Parathyroid adenoma (tissue), 2 donors: Measurements from ENCODE around the gene TAGLN.

ENCODE experiments used
- H2AFZ ChIP-seq: fragments of 300-600 bp; sonication (generic); one replicate; pipeline ENCODE4 v1.7.0; 2017; ENCODE audit warnings: antibody characterized with exemption, mild to moderate bottlenecking
- H3K27ac ChIP-seq: fragments of 300-600 bp; sonication (generic); one replicate; pipeline ENCODE4 v1.7.0; 2017
- H3K27me3 ChIP-seq: fragments of 300-600 bp; sonication (generic); one replicate; pipeline ENCODE4 v1.7.0; 2017; ENCODE audit warnings: low read length; ENCODE audit not compliant: control insufficient read depth, insufficient read depth
- H3K36me3 ChIP-seq: fragments of 300-600 bp; sonication (generic); one replicate; pipeline ENCODE4 v1.7.0; 2017; ENCODE audit warnings: low read length; ENCODE audit not compliant: control insufficient read depth, insufficient read depth
- H3K4me1 ChIP-seq: fragments of 300-600 bp; sonication (generic); one replicate; pipeline ENCODE4 v1.7.0; 2017; ENCODE audit warnings: control low read depth
- H3K4me2 ChIP-seq: fragments of 300-600 bp; sonication (generic); one replicate; pipeline ENCODE4 v1.7.0; 2017; ENCODE audit warnings: low read length
- H3K4me3 ChIP-seq: fragments of 300-600 bp; sonication (generic); one replicate; pipeline ENCODE4 v1.7.0; 2017; ENCODE audit warnings: low read depth, low read length
- H3K79me2 ChIP-seq: fragments of 300-600 bp; sonication (generic); one replicate; pipeline ENCODE4 v1.7.0; 2017; ENCODE audit warnings: control low read depth
- H3K9ac ChIP-seq: fragments of 300-600 bp; sonication (generic); one replicate; pipeline ENCODE4 v1.7.0; 2017; ENCODE audit warnings: mild to moderate bottlenecking
- H3K9me3 ChIP-seq: fragments of 300-600 bp; sonication (generic); one replicate; pipeline ENCODE4 v1.7.0; 2017; ENCODE audit warnings: low read length; ENCODE audit not compliant: control insufficient read depth
- TF ChIP-seq, protein P1 (sequence below): fragments of 300-600 bp; sonication (generic); IDR thresholded peaks from one replicate; pipeline ENCODE4 v1.7.0; 2017; ENCODE audit warnings: antibody characterized with exemption, mild to moderate bottlenecking
- donor health status: primary hyperparathyroidism.

Gene TAGLN

DNA sequence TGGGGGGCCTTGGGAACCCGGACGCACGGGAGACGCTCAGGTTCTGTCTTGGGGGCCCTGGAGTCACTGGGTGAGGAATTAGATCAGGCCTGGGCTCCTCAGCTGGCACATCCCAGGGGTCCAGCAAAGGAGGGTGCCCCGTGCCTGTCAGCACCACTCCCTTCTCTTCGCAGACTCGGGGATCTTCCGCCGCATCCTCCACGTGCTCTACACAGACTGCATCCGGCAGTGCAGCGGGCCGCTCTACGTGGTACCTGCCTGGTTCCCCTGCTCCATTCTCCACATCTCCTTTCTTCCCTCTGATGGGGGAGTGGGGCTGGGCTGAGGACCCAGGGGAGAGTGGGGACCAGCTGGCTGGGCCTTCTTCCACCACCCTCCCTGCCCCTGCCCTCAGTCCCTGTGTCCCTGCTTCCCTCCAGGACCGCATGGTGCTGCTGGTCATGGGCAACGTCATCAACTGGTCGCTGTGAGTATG is 6.7 kb upstream of the TAGLN start:
- TF ChIP-seq, protein P1, sequence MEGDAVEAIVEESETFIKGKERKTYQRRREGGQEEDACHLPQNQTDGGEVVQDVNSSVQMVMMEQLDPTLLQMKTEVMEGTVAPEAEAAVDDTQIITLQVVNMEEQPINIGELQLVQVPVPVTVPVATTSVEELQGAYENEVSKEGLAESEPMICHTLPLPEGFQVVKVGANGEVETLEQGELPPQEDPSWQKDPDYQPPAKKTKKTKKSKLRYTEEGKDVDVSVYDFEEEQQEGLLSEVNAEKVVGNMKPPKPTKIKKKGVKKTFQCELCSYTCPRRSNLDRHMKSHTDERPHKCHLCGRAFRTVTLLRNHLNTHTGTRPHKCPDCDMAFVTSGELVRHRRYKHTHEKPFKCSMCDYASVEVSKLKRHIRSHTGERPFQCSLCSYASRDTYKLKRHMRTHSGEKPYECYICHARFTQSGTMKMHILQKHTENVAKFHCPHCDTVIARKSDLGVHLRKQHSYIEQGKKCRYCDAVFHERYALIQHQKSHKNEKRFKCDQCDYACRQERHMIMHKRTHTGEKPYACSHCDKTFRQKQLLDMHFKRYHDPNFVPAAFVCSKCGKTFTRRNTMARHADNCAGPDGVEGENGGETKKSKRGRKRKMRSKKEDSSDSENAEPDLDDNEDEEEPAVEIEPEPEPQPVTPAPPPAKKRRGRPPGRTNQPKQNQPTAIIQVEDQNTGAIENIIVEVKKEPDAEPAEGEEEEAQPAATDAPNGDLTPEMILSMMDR = no peak
- no peak overlapping the region for H3K9ac ChIP-seq
- no peaks in the 10 kb centered on the region for H3K79me2 ChIP-seq
- no peak overlapping the region for H3K4me3 ChIP-seq
- H3K4me1 ChIP-seq = no peaks in the 10 kb centered on the region
- no peak overlapping the region for H3K4me2 ChIP-seq
- no peak overlapping the region for H2AFZ ChIP-seq
- H3K9me3 ChIP-seq = no peaks in the 10 kb centered on the region
- H3K27me3 ChIP-seq = no peaks in the 10 kb centered on the region
- H3K36me3 ChIP-seq = no peaks in the 10 kb centered on the region
- no peak overlapping the region for H3K27ac ChIP-seq

DNA sequence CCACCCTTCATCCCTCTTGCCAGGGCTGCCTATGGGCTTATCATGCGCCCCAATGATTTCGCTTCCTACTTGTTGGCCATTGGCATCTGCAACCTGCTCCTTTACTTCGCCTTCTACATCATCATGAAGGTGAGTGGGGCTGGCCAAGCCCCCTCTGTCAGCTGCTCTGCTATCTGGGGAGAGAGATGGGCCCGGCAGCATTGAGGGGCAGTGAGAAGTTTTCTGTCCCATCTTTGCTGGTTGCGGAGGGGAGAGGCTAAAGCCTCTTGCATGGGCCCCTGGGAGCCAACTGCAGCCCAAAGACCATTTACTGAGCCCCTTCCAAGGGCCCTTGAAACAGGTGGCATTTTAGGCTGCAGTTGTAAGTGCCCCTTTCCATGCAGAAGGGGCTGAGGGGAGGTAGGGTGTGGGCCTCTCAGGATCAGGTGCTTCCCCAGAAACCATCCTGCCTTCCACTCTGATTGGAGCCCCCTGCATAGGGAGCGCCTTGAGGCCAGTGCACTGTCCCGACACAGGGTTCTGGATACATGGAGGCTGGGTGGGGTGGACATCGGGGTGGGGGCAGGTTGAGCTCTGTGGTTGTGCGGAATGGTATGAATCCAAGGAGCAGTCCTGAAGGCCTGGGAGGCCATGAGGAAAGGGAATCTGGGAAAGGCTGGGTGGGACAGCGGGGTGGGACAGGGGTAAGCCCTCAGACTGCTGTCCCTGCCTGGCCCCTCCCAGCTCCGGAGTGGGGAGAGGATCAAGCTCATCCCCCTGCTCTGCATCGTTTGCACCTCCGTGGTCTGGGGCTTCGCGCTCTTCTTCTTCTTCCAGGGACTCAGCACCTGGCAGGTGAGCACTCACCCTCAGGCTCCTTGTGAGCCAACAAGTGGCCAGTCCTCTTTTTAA is 5.8 kb upstream of the TAGLN start:
- H3K4me2 ChIP-seq = no peak overlapping the region
- H2AFZ ChIP-seq = no peak overlapping the region
- H3K9me3 ChIP-seq = no peaks in the 10 kb centered on the region
- TF ChIP-seq, protein P1 = no peak
- no peak overlapping the region for H3K27ac ChIP-seq
- no peaks in the 10 kb centered on the region for H3K27me3 ChIP-seq
- no peak overlapping the region for H3K9ac ChIP-seq
- no peak overlapping the region for H3K4me3 ChIP-seq
- H3K36me3 ChIP-seq = no peaks in the 10 kb centered on the region
- no peaks in the 10 kb centered on the region for H3K79me2 ChIP-seq
- no peaks in the 10 kb centered on the region for H3K4me1 ChIP-seq

DNA sequence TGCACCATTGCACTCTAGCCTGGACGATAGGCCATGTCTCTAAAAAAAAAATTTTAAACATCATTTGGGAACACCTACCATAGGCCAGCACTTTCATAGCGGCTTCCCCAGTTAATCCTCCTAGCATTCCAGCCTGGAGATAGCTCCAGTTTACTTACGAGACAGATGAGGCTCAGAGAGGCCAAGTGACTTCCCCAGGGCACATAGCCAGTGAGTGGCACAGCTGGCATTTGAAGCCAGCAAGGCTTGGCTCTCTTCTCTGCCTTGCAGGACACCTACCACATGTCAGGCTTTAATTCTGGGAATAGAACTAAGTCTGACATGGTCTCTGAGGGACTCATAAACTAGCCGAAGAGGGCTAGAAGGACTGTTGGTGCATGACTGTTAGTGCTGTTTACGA is 4.9 kb upstream of the TAGLN start:
- Histone ChIP-seq H2AFZ (no peak overlapping the region), H3K4me1 (no peaks in the 10 kb centered on the region), H3K27me3 (no peaks in the 10 kb centered on the region), H3K79me2 (no peaks in the 10 kb centered on the region), H3K4me2 (no peak overlapping the region), H3K9me3 (no peaks in the 10 kb centered on the region), H3K27ac (no peak overlapping the region), H3K9ac (no peak overlapping the region), H3K36me3 (no peaks in the 10 kb centered on the region), H3K4me3 (no peak overlapping the region)
- TF ChIP-seq, protein P1 = no peak

DNA sequence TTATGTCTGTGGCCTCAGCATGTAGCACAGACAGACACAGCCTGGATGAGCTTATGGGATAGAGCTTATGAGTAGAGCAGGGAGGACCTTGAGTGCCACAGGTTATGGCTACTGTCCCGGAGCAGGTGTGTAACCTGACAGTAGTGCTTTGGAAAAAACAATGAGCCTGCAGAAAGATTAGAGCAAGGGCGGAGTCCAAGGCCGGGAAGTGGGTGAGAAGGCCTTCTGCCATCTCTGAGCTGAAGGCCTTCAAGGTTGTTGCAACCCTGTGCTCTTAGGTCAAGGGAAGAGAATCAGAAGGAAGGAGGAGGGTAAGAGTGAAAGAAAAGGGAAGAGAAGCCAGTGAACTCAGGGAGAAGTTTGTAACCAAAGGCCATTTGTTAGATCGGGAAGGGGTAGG is 3.9 kb upstream of the TAGLN start:
- no peaks in the 10 kb centered on the region for H3K79me2 ChIP-seq
- H3K9ac ChIP-seq = no peak overlapping the region
- H3K4me3 ChIP-seq = no peak overlapping the region
- H3K4me1 ChIP-seq = no peaks in the 10 kb centered on the region
- no peak overlapping the region for H3K27ac ChIP-seq
- H3K9me3 ChIP-seq = no peaks in the 10 kb centered on the region
- H3K4me2 ChIP-seq = no peak overlapping the region
- TF ChIP-seq, protein P1 = no peak
- no peak overlapping the region for H2AFZ ChIP-seq
- H3K27me3 ChIP-seq = no peaks in the 10 kb centered on the region
- no peaks in the 10 kb centered on the region for H3K36me3 ChIP-seq

DNA sequence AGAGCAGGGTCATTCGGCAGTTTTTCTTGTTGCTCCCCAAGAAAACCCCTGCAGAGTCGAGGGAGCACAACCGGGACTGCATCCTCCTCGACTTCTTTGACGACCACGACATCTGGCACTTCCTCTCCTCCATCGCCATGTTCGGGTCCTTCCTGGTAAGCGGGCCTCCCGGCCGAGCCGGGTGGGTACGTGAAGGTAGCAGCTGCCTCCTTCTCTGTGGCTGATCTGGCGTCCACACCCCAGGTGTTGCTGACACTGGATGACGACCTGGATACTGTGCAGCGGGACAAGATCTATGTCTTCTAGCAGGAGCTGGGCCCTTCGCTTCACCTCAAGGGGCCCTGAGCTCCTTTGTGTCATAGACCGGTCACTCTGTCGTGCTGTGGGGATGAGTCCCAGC is 3.4 kb upstream of the TAGLN start:
- H3K36me3 ChIP-seq = no peaks in the 10 kb centered on the region
- H3K4me2 ChIP-seq = no peak overlapping the region
- TF ChIP-seq, protein P1 = no peak
- H3K4me1 ChIP-seq = no peaks in the 10 kb centered on the region
- no peak overlapping the region for H2AFZ ChIP-seq
- H3K9ac ChIP-seq = no peak overlapping the region
- no peaks in the 10 kb centered on the region for H3K27me3 ChIP-seq
- H3K4me3 ChIP-seq = no peak overlapping the region
- no peak overlapping the region for H3K27ac ChIP-seq
- H3K9me3 ChIP-seq = no peaks in the 10 kb centered on the region
- H3K79me2 ChIP-seq = no peaks in the 10 kb centered on the region
